ENCODE data around the gene MGRN1.

MGRN1 gene

DNA sequence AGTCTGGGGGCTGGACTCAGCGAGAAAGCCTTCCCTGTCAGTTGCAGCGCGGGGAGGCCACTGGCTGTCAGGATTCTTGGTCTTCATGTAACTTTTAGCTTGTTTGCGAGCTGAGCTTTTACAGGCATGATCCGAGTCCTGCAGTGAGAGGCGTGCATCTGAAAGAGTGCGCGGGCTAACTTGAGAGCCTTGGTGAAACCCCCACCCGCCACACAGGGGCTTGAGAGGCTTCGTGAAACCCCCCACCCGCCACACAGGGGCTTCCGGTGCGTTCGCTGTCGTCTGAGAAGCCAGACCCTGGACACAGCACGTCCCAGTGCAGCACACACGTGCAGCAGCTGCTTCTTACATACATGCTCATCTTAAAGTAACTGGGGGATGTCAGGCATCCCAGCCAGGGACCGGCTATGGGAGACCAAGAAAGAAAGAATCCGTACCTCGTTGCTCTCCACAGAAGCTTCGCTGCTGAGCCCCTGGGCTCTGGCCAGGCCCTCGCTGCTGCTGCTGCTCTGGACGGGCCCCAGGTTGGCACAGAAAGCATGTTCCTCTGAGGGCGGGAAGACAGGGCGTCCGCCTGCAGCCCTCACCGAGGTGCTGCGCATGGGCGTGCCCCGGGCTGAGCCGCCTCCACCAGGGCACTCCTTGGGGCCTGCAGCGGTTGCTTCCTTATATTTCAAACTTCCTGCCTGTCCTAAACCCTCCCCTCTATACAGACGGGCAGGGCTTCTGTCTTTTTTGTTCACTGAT lies 76.5 kb downstream of the MGRN1 start:
- Histone ChIP-seq H3K27me3 (ENCODE audit: control insufficient read depth, insufficient read depth, low read length) (no peaks in the 10 kb centered on the region), H3K4me1 (ENCODE audit: control insufficient read depth, insufficient read depth, low read length) (no peaks in the 10 kb centered on the region; the same call in 1 of the 2 replicates), H3K4me3 (ENCODE audit: low read length) (no peak overlapping the region; the same call in 1 of the 2 replicates), H3K9me3 (ENCODE audit: control insufficient read depth, insufficient read depth, low read length) (no peaks in the 10 kb centered on the region), H3K27ac (ENCODE audit: low read length) (no peak overlapping the region), H3K36me3 (ENCODE audit: control insufficient read depth, insufficient read depth, low read length) (peaks cover 31% of the 10 kb centered on the region)
- DNase-seq (ENCODE audit: low read depth, low spot score), result no peak
- WGBS (ENCODE audit: insufficient coverage, insufficient read length), result no CpG with 5 or more reads among the region's 33 CpGs

DNA sequence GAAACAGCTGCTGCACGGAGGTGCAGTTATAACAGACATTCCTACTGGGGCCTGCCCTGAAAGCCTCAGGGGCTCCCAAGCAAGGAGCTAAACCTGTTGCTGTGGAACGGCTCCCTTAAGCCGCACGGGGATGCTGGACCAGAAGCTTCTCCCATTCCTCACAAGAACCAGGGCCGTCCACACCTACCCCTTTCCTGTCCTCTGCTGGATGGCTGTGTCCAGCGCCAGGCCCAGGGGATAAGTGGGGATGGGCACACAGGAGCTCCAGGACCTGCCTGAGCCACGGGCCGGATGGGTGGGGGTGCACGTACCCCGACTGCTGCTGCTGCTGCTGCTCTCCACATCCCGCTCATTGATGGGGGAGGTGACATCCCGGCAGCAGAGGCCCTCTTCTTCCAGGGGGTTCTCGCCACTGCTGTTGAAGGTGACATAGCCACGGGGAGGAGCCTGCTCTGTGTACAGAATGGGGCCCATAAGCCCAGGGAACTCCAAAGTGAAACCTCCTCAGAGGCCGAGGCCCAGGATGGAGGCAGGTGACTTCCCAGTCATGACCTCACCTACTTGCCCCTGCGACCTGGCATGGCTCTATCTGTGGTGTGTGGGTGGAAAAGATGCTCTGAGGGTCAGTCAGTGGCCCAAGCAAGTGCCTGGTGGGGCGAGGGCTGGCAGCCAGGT lies 77.3 kb downstream of the MGRN1 start:
- H3K27me3 ChIP-seq (ENCODE audit: control insufficient read depth, insufficient read depth, low read length), result no peaks in the 10 kb centered on the region
- no CpG with 5 or more reads among the region's 17 CpGs for WGBS (ENCODE audit: insufficient coverage, insufficient read length)
- no peaks in the 10 kb centered on the region for H3K9me3 ChIP-seq (ENCODE audit: control insufficient read depth, insufficient read depth, low read length)
- no peak overlapping the region for H3K4me3 ChIP-seq (ENCODE audit: low read length)
- peaks cover 30% of the 10 kb centered on the region for H3K36me3 ChIP-seq (ENCODE audit: control insufficient read depth, insufficient read depth, low read length)
- H3K4me1 ChIP-seq (ENCODE audit: control insufficient read depth, insufficient read depth, low read length), result no peaks in the 10 kb centered on the region; the same call in 1 of the 2 replicates
- no peak for DNase-seq (ENCODE audit: low read depth, low spot score)
- H3K27ac ChIP-seq (ENCODE audit: low read length), result no peak overlapping the region

DNA sequence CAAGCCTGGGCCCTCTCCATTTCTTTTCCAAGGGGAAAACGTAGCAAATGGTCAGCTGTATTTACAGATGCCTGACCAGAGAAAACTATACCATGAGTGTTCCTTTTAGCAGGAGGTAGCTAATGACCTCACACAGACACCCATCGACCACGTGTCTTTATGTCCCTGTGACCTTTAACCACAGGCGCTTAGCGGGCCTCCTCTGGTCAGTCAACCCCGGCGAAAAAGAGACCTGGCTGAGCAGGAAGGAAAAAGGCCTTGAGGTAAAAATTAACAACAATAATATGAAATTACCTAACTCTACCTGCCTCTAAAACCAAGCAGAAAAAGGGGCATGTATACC lies 77.8 kb downstream of the MGRN1 start:
- H3K4me3 ChIP-seq (ENCODE audit: low read length), result no peak overlapping the region
- no peaks in the 10 kb centered on the region for H3K27me3 ChIP-seq (ENCODE audit: control insufficient read depth, insufficient read depth, low read length)
- WGBS (ENCODE audit: insufficient coverage, insufficient read length), result no CpG with 5 or more reads among the region's 7 CpGs
- no peaks in the 10 kb centered on the region for H3K9me3 ChIP-seq (ENCODE audit: control insufficient read depth, insufficient read depth, low read length)
- no peak for DNase-seq (ENCODE audit: low read depth, low spot score)
- no peak overlapping the region for H3K27ac ChIP-seq (ENCODE audit: low read length)
- no peaks in the 10 kb centered on the region for H3K4me1 ChIP-seq (ENCODE audit: control insufficient read depth, insufficient read depth, low read length)
- peaks cover 30% of the 10 kb centered on the region for H3K36me3 ChIP-seq (ENCODE audit: control insufficient read depth, insufficient read depth, low read length)

DNA sequence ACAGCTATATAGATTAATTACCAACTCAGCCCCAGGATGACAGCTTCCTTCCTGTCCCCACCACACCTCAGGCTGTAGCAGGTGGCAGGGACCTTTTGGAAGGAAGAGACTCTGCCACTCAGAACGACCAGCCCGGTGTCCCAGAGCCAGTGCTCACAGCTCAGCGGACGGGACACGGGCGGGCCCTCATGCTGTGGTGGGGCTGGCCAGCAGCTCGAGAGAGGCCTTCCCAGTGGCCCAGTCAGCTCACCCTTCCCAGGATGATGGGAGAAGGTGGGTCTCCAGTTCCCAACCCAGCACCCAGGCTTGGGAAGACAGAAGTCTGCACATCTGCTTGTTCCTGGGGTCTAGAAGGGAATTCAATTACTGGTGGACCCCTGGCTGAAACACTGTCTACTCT lies 79.3 kb downstream of the MGRN1 start:
- Histone ChIP-seq H3K4me1 (ENCODE audit: control insufficient read depth, insufficient read depth, low read length) (no peaks in the 10 kb centered on the region), H3K27ac (ENCODE audit: low read length) (no peak overlapping the region), H3K27me3 (ENCODE audit: control insufficient read depth, insufficient read depth, low read length) (no peaks in the 10 kb centered on the region), H3K36me3 (ENCODE audit: control insufficient read depth, insufficient read depth, low read length) (peaks cover 22% of the 10 kb centered on the region), H3K9me3 (ENCODE audit: control insufficient read depth, insufficient read depth, low read length) (no peaks in the 10 kb centered on the region), H3K4me3 (ENCODE audit: low read length) (no peak overlapping the region)
- no peak for DNase-seq (ENCODE audit: low read depth, low spot score)
- no CpG with 5 or more reads among the region's 7 CpGs for WGBS (ENCODE audit: insufficient coverage, insufficient read length)

DNA sequence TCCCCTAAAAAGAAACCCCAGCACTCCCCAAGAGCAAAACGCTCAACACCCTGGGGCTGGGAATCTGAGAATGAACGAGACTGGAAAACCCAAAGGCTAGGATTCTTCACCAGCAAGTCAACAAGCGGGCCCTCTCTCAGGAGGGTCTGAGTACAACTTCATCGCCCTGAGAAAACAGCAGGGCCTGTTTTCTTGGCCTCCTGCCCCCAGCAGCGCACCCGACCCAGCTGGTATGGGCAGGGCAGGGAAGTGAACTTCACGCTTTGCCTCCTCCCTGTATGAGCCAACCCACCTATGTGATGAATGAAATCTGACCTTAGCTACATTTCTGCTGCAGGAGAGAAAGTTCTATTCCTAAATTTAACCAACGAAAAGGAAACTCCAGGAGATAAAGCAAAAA lies 79.9 kb downstream of the MGRN1 start:
- Histone ChIP-seq H3K9me3 (ENCODE audit: control insufficient read depth, insufficient read depth, low read length) (no peaks in the 10 kb centered on the region), H3K27ac (ENCODE audit: low read length) (no peak overlapping the region), H3K4me1 (ENCODE audit: control insufficient read depth, insufficient read depth, low read length) (no peaks in the 10 kb centered on the region), H3K27me3 (ENCODE audit: control insufficient read depth, insufficient read depth, low read length) (no peaks in the 10 kb centered on the region), H3K4me3 (ENCODE audit: low read length) (no peak overlapping the region), H3K36me3 (ENCODE audit: control insufficient read depth, insufficient read depth, low read length) (peaks cover 19% of the 10 kb centered on the region)
- DNase-seq (ENCODE audit: low read depth, low spot score), result no peak
- WGBS (ENCODE audit: insufficient coverage, insufficient read length), result no CpG with 5 or more reads among the region's 8 CpGs

DNA sequence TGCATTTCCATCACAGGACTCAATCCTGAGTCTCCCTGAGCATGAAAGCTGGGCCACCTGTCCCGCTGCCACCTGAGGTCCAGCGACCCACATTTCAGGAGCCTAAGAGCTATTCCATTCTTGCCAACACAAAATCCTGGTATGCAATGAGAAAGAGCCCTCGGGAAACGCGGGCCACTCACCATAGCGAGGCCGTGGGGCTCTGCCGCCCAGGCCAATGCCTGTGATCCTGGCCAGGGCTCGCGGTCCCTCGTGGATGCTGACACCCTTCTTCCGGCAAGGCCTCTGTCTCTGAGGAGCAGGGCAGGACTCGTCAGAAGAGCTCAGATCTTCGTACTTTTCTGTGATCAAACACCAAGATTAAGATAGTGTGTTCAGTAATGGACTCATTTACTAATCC lies 80.3 kb downstream of the MGRN1 start:
- WGBS (ENCODE audit: insufficient coverage, insufficient read length), result no CpG with 5 or more reads among the region's 14 CpGs
- Histone ChIP-seq H3K9me3 (ENCODE audit: control insufficient read depth, insufficient read depth, low read length) (no peaks in the 10 kb centered on the region), H3K36me3 (ENCODE audit: control insufficient read depth, insufficient read depth, low read length) (peaks cover 22% of the 10 kb centered on the region), H3K27me3 (ENCODE audit: control insufficient read depth, insufficient read depth, low read length) (no peaks in the 10 kb centered on the region), H3K4me3 (ENCODE audit: low read length) (no peak overlapping the region), H3K4me1 (ENCODE audit: control insufficient read depth, insufficient read depth, low read length) (no peaks in the 10 kb centered on the region), H3K27ac (ENCODE audit: low read length) (no peak overlapping the region)
- no peak for DNase-seq (ENCODE audit: low read depth, low spot score)

DNA sequence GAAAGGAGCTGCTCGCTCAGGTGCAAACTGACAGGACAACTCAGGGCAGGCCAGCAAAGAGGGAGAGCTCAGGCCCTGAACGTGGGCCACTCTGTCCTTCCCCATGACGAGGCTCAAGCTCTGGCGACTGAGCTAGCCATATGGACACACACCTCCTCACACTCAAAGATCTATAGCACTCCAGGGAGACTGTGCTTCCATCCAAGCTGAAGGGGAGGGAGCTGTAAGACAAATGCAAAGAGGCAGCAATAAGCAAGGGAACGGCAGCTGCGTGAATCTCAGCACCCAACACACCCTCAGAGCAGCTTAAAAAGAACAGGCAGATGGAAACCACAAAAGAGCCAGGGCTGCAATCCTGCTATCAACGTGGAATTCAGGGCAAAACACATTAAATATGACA lies 82.2 kb downstream of the MGRN1 start:
- H3K9me3 ChIP-seq (ENCODE audit: control insufficient read depth, insufficient read depth, low read length), result no peaks in the 10 kb centered on the region
- no peak overlapping the region for H3K4me3 ChIP-seq (ENCODE audit: low read length)
- no peak overlapping the region for H3K27ac ChIP-seq (ENCODE audit: low read length)
- H3K36me3 ChIP-seq (ENCODE audit: control insufficient read depth, insufficient read depth, low read length), result peaks cover 13% of the 10 kb centered on the region
- H3K4me1 ChIP-seq (ENCODE audit: control insufficient read depth, insufficient read depth, low read length), result no peaks in the 10 kb centered on the region
- no CpG with 5 or more reads among the region's 7 CpGs for WGBS (ENCODE audit: insufficient coverage, insufficient read length)
- H3K27me3 ChIP-seq (ENCODE audit: control insufficient read depth, insufficient read depth, low read length), result no peaks in the 10 kb centered on the region
- DNase-seq (ENCODE audit: low read depth, low spot score), result no peak

DNA sequence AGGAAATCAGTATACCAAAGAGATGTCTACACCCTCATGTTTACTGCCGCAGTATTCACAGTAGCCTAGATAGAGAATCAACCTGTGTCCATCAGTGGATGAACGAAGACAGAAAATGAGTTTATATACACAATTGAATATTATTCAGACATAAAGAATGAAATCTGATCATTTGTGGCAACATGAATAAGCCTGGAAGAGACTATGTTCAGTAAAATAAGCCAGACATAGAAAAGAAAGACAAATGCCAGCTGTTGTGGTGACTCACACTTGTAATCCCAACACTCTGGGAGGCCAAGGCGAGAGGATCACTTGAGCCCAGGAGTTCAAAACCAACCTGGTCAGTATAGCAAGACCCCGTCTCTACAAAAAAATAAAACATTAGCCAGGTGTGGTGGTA lies 84.9 kb downstream of the MGRN1 start:
- Histone ChIP-seq H3K9me3 (ENCODE audit: control insufficient read depth, insufficient read depth, low read length) (no peaks in the 10 kb centered on the region), H3K4me1 (ENCODE audit: control insufficient read depth, insufficient read depth, low read length) (no peaks in the 10 kb centered on the region), H3K4me3 (ENCODE audit: low read length) (no peak overlapping the region), H3K36me3 (ENCODE audit: control insufficient read depth, insufficient read depth, low read length) (peaks cover 7% of the 10 kb centered on the region), H3K27ac (ENCODE audit: low read length) (no peak overlapping the region), H3K27me3 (ENCODE audit: control insufficient read depth, insufficient read depth, low read length) (no peaks in the 10 kb centered on the region)
- no peak for DNase-seq (ENCODE audit: low read depth, low spot score)
- WGBS (ENCODE audit: insufficient coverage, insufficient read length), result no CpG with 5 or more reads among the region's 4 CpGs

DNA sequence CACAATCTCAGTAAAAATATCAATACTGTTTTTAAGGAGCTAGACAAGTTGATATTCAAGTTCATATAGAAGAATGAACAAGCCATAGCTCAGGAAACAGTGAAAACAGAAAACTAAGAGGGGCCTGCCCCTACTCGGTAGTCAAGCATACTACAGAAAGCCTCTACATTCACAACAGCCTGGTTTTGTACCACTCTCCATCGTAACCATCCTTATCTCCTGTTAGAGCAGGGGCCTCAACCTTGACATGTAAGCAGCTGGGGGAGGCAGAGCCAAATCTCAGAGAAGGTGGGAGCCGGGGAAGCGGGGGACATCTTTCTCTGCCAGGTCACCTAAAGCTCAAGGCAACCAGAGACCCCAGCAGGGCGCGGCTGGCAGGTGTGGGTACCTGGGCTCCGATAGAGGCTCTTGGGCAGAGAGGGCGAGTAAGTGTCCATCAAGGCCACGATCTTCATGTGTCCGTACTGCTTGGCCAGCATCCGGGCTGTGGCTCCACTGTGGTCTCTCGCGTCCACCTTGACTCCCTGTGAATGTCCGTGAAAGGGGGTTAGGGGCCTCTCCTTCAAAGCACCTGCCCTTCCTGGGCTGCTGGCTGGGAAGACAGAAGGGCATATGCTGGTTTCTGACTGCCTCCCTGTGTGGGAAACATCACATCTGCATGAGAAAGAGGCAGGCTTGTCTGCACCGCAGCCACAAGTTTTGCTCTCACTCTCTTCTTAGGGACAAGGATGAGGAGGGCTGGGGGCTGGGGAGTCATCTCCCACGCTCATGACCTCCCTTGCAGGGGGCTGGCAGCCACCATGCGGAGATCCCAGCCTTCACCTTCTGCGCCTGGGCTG lies 89.3 kb downstream of the MGRN1 start:
- Histone ChIP-seq H3K9me3 (ENCODE audit: control insufficient read depth, insufficient read depth, low read length) (no peaks in the 10 kb centered on the region), H3K27me3 (ENCODE audit: control insufficient read depth, insufficient read depth, low read length) (no peaks in the 10 kb centered on the region), H3K36me3 (ENCODE audit: control insufficient read depth, insufficient read depth, low read length) (peaks cover 5% of the 10 kb centered on the region), H3K4me3 (ENCODE audit: low read length) (no peak overlapping the region), H3K4me1 (ENCODE audit: control insufficient read depth, insufficient read depth, low read length) (no peaks in the 10 kb centered on the region), H3K27ac (ENCODE audit: low read length) (no peak overlapping the region)
- DNase-seq (ENCODE audit: low read depth, low spot score), result no peak
- WGBS (ENCODE audit: insufficient coverage, insufficient read length), result no CpG with 5 or more reads among the region's 18 CpGs

DNA sequence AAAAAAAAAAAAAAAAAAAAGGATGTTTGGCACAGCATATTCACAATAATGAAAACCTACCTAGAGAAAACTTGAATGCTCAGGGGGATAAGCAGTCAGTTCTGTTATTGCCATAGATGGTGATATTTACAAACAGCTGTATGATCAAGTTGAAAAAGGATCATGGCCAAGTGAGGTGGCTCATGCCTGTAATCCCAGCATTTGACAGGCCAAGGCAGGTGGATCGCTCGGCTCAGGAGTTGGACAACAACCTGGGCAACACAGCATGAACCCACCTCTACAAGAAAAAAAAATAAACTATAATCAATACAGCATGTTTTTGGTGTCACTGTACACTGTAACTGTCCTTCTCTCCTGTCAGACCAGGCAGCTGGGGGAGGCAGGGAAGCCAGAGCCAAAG lies 90.4 kb downstream of the MGRN1 start:
- Histone ChIP-seq H3K27ac (ENCODE audit: low read length) (no peak overlapping the region), H3K4me1 (ENCODE audit: control insufficient read depth, insufficient read depth, low read length) (no peaks in the 10 kb centered on the region), H3K27me3 (ENCODE audit: control insufficient read depth, insufficient read depth, low read length) (no peaks in the 10 kb centered on the region), H3K4me3 (ENCODE audit: low read length) (no peak overlapping the region), H3K9me3 (ENCODE audit: control insufficient read depth, insufficient read depth, low read length) (no peaks in the 10 kb centered on the region), H3K36me3 (ENCODE audit: control insufficient read depth, insufficient read depth, low read length) (peaks cover 3% of the 10 kb centered on the region)
- DNase-seq (ENCODE audit: low read depth, low spot score), result no peak
- WGBS (ENCODE audit: insufficient coverage, insufficient read length), result no CpG with 5 or more reads among the region's 2 CpGs
